ENCODE measurements around the gene DCLK1.

DNA sequence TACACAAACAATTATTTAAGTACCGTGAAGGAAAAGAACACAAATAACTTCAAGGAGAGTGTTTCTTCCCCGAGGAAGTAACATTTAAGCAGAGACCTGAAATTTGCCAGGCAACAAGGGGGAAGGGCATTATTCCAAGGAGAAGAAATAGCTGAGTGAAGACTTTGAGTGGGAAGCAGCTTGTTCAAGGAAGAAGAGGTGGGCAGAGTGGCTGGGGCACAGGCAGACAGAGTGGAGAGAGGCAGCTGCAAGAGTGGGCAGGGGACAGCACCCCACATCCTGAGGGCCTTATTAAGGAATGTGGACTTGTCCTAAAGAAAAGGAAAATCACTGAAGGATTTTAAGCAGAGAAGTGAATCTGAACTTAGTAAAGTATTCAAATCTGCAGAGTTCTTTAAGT lies 4.7 kb upstream of the DCLK1 start:
- TF ChIP-seq, protein P1, sequence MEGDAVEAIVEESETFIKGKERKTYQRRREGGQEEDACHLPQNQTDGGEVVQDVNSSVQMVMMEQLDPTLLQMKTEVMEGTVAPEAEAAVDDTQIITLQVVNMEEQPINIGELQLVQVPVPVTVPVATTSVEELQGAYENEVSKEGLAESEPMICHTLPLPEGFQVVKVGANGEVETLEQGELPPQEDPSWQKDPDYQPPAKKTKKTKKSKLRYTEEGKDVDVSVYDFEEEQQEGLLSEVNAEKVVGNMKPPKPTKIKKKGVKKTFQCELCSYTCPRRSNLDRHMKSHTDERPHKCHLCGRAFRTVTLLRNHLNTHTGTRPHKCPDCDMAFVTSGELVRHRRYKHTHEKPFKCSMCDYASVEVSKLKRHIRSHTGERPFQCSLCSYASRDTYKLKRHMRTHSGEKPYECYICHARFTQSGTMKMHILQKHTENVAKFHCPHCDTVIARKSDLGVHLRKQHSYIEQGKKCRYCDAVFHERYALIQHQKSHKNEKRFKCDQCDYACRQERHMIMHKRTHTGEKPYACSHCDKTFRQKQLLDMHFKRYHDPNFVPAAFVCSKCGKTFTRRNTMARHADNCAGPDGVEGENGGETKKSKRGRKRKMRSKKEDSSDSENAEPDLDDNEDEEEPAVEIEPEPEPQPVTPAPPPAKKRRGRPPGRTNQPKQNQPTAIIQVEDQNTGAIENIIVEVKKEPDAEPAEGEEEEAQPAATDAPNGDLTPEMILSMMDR (IDR thresholded peaks at IDR 0.05): no peak
- no peak for TF ChIP-seq POLR2AphosphoS5 (IDR thresholded peaks at IDR 0.05)

All from esophagus muscularis mucosa (tissue), 3 donors.